HG03432 (cell line): ENCODE results near the gene CBLN3.

Experiments used
- ATAC-seq: cut with Tn5 transposase; IDR thresholded peaks from one replicate; pipeline ENCODE4 v1.9.1; 2021; ENCODE audit warnings: mild to moderate bottlenecking, moderate library complexity; ENCODE audit not compliant: unreplicated experiment

CBLN3 gene

GRCh38 chr14:24385524-24385923 lies 43.9 kb downstream of the CBLN3 start:
- no peak for ATAC-seq

- no peak for ATAC-seq
Measured at GRCh38 chr14:24384169-24384568, 45.3 kb downstream of the CBLN3 start.

GRCh38 chr14:24382064-24382371 lies 47.5 kb downstream of the CBLN3 start:
- no peak for ATAC-seq

GRCh38 chr14:24381363-24382063 lies 48.0 kb downstream of the CBLN3 start:
- peak; percentile 64 for ATAC-seq

GRCh38 chr14:24379907-24380730 lies 49.3 kb downstream of the CBLN3 start:
- no peak for ATAC-seq

GRCh38 chr14:24378981-24379906 lies 50.2 kb downstream of the CBLN3 start:
- no peak for ATAC-seq

- no peak for ATAC-seq
Measured at GRCh38 chr14:24378327-24378726, 51.1 kb downstream of the CBLN3 start.

- no peak for ATAC-seq
Measured at GRCh38 chr14:24377657-24378056, 51.8 kb downstream of the CBLN3 start.

- no peak for ATAC-seq
Measured at GRCh38 chr14:24377126-24377525, 52.3 kb downstream of the CBLN3 start.
